Fibroblast of mammary gland (primary cell): Measurements from ENCODE around the gene ZNF112.
A peak's percentile ranks its signal among the peaks of the same experiment; 100 is the strongest.
"Not testable (repeated sequence)": the region's sequence is repeated elsewhere in the genome, so short reads cannot be mapped to it uniquely, and the experiment has no call there.

Source experiments
- DNase-seq: peaks from one replicate; pipeline ENCODE4 v3.0.0-alpha.2; 2010; ENCODE audit warnings: low read depth
- H3K4me3 ChIP-seq: 2 replicates; pipeline ENCODE4 v1.5.1; 2011; ENCODE audit warnings: low read depth, mild to moderate bottlenecking, low read length, moderate library complexity; ENCODE audit not compliant: control insufficient read depth
- TF ChIP-seq, protein P1 (sequence below): conservative IDR thresholded peaks from 2 replicates; pipeline ENCODE4 v1.5.1; 2011; ENCODE audit warnings: low read depth, low read length, inconsistent platforms; ENCODE audit not compliant: control insufficient read depth, insufficient read depth

The ZNF112 gene

DNA sequence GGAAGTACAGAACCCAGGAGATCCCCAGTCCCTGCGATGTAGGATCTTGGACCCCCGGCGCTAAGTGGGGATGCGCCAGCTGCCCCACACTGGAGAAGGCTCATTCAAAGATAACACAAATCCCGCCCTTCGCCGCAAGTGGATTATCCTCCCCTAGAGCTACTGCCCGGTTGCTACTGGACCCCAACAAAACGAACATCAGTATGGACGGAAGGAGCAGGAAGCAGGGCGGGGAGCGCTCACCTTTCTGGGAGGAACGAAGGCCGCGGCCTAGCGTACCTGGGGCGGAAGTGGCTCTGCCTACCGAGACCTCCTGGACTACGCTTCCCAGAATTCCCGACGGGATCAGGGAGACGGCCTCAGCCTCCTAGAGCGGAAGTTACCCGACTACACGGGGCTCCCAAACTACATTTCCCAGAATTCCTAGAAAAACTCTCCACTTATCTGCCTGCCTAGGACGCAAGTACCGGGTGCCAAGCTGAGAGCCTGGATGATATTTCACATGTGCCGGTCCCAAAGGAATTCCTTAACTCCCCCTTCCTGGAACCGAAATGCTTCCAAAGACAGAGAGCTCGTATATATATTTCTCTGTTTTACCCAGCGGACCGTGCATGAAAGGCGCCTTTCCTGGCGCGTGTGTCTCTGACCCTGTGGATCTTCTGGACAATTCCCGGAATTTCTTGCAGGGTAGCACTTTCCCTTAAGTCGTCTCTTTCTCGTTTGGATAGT, at the start of gene ZNF112:
Gene ZNF112, minus strand, starts transcription at position 298 of the 729 bp plus-strand sequence. CDS start 16,141 bp downstream, outside the sequence.
- H3K4me3 ChIP-seq: peak within 1 kb of the TSS; percentile 87
- TF ChIP-seq, protein P1, sequence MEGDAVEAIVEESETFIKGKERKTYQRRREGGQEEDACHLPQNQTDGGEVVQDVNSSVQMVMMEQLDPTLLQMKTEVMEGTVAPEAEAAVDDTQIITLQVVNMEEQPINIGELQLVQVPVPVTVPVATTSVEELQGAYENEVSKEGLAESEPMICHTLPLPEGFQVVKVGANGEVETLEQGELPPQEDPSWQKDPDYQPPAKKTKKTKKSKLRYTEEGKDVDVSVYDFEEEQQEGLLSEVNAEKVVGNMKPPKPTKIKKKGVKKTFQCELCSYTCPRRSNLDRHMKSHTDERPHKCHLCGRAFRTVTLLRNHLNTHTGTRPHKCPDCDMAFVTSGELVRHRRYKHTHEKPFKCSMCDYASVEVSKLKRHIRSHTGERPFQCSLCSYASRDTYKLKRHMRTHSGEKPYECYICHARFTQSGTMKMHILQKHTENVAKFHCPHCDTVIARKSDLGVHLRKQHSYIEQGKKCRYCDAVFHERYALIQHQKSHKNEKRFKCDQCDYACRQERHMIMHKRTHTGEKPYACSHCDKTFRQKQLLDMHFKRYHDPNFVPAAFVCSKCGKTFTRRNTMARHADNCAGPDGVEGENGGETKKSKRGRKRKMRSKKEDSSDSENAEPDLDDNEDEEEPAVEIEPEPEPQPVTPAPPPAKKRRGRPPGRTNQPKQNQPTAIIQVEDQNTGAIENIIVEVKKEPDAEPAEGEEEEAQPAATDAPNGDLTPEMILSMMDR: no peak
- DNase-seq: peak; percentile 91

DNA sequence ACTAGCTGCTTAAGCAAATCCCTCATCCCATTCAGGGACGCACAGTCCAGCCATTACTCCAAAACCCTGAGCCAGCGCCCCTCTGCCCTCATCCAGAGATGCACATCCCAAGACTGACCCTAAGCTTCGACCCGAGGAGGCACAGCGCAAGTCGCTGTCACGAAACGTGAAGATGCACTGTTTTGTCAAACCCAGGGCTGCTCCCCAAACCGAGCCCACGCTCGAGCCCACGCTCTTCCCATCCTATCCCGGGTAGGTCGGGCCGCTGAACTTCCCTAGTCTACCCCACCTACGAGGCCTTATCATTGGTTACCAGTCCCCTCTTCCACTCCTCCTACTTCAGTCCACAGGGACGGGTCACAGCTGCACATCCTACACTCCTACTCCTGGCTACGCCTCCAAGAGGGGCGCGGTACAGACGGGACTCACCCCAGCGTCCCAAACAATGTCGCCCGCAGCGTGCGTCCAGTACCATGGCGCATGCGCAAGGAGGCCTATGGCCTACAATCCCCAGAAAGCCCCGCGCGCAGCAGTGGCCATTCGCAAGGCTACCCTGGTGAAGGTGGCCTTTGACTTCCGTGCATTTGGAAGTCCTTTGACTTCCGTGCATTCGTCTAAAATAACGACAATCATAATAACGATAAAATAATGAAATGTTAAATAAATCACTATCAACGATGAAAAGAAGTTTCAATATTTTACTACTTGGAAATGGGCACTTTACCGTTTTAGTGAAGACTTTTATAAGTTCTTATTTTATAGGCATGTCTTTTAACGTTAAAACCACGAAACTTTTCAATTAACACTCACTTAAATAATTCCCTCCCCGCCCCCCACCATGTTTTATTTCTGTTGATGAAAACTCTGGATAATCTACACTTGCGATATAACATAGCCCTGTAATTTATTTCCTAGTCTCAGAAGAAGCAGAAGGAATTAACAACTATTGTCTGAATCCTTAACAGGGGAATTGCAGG, 44.9 kb upstream of the ZNF112 start, which contains the start of gene ZNF285:
Gene ZNF285, minus strand, starts transcription at position 470 of the 977 bp plus-strand sequence. CDS start 4,395 bp downstream, outside the sequence.
- peak; percentile 98 for DNase-seq
- TF ChIP-seq, protein P1: no peak
- peak within 1 kb of the TSS; percentile 64 for H3K4me3 ChIP-seq

DNA sequence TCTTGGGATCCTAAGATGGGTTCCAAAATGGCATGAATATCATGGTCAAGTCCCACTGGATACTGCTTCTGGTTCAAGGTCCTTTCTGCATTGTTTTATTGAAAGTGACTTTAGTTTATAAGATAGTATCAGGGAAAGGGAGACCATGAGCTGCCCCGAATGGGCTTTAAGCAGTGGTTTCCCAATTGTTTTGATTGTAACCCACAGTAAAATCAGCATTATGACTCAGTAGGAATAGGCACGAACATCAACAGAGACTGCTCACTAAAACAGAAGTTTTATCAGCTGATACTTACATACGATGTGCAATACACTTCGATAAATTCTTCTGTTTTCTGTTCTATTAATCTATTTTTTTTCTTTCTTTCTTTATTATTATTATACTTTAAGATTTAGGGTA, 32.8 kb upstream of the ZNF112 start:
- not testable (repeated sequence) for DNase-seq

DNA sequence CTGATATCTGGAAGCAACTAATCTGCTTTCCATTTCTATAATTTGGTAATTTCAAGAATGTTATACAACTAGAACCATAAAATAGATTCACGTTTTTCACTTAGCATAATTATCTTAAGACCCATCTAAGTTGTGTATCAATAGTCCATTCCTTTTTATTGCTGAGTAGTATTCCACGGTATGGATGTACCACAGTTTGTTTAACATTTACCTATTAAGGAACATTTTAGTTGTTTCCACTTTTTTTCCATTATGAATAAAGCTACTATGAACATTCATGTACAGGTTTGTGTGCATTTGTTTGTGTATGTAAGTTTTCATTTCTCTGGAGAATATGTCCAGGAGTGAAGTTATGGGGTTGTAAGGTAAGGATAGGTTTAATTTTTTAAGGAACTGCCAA, 18.3 kb upstream of the ZNF112 start:
- TF ChIP-seq, protein P1: no peak
- H3K4me3 ChIP-seq: no peak overlapping the region
- DNase-seq: no peak

More for the DNA sequence above, 32.8 kb upstream of the ZNF112 start:
- H3K4me3 ChIP-seq: not testable (repeated sequence)

DNA sequence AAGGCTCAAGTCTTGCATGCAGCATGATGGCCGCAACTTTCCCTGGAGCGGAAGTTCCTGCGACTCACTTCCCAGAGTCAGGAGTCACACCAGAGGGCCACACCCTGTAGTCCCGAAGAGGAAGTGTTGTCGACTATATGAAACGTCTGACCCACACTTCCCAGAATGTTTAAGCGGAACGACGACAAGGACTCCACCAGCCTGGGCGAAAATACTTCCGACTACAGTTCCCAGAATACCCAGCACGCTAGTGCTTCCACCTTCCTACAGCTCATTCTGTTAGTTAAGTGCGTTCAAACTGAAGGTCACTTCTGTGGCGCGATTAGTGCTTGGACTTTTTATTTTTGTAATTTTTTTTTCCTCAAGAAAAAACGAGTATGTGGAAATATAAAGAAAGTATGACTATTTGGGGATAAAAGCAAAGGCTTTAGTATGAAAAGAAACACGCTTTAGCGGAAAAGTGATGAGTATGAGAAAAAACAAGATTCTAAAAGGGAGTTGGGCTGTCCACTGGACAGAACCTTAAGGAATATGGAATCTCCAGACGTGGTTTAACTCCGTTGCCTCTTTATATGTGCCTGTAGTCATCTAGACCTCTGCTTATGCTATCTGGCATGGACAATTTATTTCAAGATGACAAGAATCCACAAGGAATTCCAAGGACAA, 15.5 kb upstream of the ZNF112 start:
- TF ChIP-seq, protein P1: no peak
- no peak overlapping the region for H3K4me3 ChIP-seq
- DNase-seq: no peak

DNA sequence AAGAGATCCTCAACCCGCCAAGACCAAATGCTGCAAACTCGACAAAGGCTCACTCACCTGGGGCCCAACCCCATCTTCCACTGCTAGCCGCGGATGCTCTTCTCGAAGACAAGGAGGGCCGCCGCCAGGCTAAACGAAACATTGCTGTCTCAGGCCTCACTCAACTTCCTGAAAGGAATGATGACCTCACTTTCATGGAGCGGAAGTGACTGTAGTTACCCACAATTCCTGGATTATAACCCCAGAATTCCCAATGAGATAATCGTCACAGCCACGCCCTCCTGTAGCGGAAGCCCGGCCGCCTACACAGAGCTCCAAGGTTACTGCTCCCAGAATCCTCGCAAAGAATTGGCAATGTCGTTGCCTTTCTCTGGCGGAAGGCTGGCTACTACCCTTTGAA, 10.5 kb upstream of the ZNF112 start:
- no peak overlapping the region for H3K4me3 ChIP-seq
- TF ChIP-seq, protein P1: no peak
- peak; percentile 45 for DNase-seq

DNA sequence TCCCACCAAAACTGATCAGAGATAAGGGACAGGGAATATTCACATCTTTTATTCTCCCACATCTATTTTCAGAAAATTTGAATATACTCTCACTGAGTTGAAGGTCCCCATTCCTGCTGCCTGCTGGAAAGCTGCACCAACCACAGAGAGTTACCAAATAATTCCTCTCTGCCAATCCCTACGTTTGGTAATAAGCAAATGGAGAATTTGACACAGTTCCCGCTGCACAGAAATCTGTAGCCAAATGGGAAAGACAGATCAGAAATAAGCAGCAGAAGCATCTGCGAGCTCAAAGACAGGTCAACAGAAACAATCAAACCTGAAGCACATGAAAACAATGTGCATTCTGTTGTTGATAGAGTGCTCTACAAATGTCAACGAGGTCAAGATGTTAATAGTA, 9.9 kb downstream of the ZNF112 start:
- H3K4me3 ChIP-seq: no peak overlapping the region
- TF ChIP-seq, protein P1: no peak
- no peak for DNase-seq
